HepG2 (cell line): ENCODE measurements around the gene MRNIP.

Experiments used
- ATF7 ChIP-seq, 2 experiments: fragments of 450-650 bp in 1 of 2; sonication (generic) in 1 of 2; formaldehyde crosslinking in 1 of 2; IDR thresholded peaks; 2 replicates each; pipeline versions ENCODE4 v1.4.0 to v1.6.1; 2016 to 2020; ENCODE audit warnings: antibody characterized with exemption in 1 of 2, mild to moderate bottlenecking in 1 of 2, missing genetic modification reagents in 1 of 2
- CTCF ChIP-seq: sonication (generic); formaldehyde crosslinking; IDR thresholded peaks from 2 replicates; pipeline ENCODE4 v1.5.0; 2020; ENCODE audit warnings: mild to moderate bottlenecking, missing genetic modification reagents, moderate library complexity
- ETV6 ChIP-seq: sonication (generic); formaldehyde crosslinking; conservative IDR thresholded peaks from 2 replicates; pipeline ENCODE4 v1.4.0; 2020; ENCODE audit warnings: missing genetic modification reagents
- NR2F2 ChIP-seq: IDR thresholded peaks from 2 replicates; pipeline ENCODE4 v1.6.1; 2012; ENCODE audit warnings: low read depth, inconsistent platforms, borderline replicate concordance
- POLR2AphosphoS5 ChIP-seq: IDR thresholded peaks from 2 replicates; pipeline ENCODE4 v1.6.1; 2012; ENCODE audit warnings: low read depth, low read length
- ZNF264 ChIP-seq: sonication (generic); formaldehyde crosslinking; IDR thresholded peaks from 2 replicates; pipeline ENCODE4 v1.4.0; 2020; ENCODE audit warnings: missing genetic modification reagents
- ZNF337 ChIP-seq: sonication (generic); formaldehyde crosslinking; IDR thresholded peaks from 2 replicates; pipeline ENCODE4 v1.5.1; 2020; ENCODE audit warnings: missing genetic modification reagents, low read depth, mild to moderate bottlenecking, borderline replicate concordance
- TF ChIP-seq, protein P1 (sequence below): sonication (generic); formaldehyde crosslinking; IDR thresholded peaks from 2 replicates; pipeline ENCODE4 v1.5.1; 2020; ENCODE audit warnings: missing genetic modification reagents, mild to moderate bottlenecking, borderline replicate concordance

- TF ChIP-seq POLR2AphosphoS5: no peak
- TF ChIP-seq ZNF264 (CRISPR knock-in tag): no peak
- TF ChIP-seq ZNF337 (CRISPR knock-in tag): no peak
- no peak for TF ChIP-seq ETV6
- TF ChIP-seq, protein P1, sequence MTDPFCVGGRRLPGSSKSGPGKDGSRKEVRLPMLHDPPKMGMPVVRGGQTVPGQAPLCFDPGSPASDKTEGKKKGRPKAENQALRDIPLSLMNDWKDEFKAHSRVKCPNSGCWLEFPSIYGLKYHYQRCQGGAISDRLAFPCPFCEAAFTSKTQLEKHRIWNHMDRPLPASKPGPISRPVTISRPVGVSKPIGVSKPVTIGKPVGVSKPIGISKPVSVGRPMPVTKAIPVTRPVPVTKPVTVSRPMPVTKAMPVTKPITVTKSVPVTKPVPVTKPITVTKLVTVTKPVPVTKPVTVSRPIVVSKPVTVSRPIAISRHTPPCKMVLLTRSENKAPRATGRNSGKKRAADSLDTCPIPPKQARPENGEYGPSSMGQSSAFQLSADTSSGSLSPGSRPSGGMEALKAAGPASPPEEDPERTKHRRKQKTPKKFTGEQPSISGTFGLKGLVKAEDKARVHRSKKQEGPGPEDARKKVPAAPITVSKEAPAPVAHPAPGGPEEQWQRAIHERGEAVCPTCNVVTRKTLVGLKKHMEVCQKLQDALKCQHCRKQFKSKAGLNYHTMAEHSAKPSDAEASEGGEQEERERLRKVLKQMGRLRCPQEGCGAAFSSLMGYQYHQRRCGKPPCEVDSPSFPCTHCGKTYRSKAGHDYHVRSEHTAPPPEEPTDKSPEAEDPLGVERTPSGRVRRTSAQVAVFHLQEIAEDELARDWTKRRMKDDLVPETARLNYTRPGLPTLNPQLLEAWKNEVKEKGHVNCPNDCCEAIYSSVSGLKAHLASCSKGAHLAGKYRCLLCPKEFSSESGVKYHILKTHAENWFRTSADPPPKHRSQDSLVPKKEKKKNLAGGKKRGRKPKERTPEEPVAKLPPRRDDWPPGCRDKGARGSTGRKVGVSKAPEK (CRISPR knock-in tag): no peak
- TF ChIP-seq ATF7 (IDR thresholded peaks at IDR 0.05): no peak
- TF ChIP-seq ATF7 (CRISPR knock-in tag; IDR thresholded peaks at IDR 0.05): no peak
- TF ChIP-seq NR2F2: no peak
- TF ChIP-seq CTCF (CRISPR knock-in tag): no peak
Measured at GRCh38 chr5:179817470-179817840, 41.2 kb downstream of the MRNIP start.
